NCI-H1694 (cell line): ENCODE data around the gene RFX3.

Source experiments
- DNase-seq: peaks from one replicate; lab custom pipeline; 2025; lab: John Stamatoyannopoulos, UW

The RFX3 gene

DNA sequence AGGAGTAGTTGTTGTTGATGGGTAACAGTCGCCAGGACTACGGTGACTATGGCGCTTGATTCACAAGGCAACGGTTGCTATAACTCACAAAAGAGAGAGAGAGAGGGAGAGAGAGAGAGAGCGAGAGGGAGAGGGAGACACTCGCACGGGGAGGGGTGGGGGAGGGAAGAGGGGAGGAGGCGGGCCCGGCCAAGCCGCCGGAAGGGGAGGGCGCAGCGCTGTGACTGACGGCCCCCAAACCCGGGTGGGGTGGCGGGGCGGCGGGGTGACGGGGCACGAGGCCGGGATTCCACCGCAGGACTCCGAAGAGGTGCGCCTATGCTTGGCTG lies at the start of gene RFX3:
Gene RFX3 (minus strand): TSS at position 166 of the 329 bp plus-strand sequence. CDS start 130,413 bp downstream, outside the sequence.
- peak; percentile 87 for DNase-seq

DNA sequence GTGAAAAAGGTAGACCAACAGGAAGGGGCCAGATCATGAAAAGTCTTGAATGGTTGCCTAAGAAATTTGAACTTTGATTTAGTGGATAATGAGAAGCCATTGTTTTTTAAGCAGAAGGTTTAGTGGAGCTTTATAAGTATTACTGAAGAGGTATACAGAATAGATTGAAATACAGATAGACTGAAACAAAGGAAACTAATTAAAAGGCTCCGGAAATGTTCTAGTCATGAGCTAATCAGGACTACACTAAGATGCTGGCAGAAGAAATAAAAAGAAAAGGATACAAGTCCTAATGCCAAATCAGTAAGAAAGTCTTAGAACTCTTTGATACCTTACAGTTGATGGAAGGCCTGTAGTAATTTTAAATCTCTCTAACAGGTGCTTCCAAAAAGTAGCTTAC lies 45.7 kb upstream of the RFX3 start:
- DNase-seq: no peak

DNA sequence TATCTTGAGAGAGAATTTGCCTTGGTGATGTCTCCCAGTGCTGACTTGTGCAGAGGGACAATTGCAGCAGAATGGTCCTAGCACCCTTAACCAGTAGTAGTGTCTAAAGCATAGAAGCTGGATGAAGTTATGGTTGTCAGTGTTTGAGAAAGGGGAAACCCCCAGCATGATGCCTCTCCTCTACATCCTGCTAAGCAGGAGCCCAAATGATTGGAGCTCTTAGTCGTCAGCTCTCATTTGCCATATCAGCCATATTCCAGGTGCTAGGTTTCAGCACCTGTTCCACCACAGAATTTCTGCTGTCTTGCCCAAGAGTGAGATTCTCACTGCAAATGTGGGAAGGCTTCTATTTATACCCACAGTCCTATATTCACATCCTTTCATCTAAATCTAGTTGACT lies 43.7 kb upstream of the RFX3 start:
- no peak for DNase-seq

DNA sequence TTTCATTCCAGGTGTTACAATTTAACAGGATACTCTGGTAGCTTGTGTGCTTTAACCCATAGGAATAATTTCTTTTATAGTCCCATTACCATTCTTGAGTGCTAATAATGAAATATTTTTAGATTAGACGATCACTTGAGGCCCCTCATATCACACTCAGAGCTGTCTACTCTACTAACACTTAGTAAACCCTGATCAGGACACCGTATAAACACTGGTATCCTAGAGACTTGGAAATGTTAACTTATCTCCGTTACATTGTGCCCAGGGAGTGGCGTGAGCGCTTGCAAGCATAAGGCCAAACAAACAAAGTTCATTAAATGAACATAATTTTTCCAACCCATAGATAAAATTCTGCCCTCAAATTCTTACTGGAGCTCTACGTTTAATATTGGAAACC lies 42.2 kb upstream of the RFX3 start:
- DNase-seq: no peak

DNA sequence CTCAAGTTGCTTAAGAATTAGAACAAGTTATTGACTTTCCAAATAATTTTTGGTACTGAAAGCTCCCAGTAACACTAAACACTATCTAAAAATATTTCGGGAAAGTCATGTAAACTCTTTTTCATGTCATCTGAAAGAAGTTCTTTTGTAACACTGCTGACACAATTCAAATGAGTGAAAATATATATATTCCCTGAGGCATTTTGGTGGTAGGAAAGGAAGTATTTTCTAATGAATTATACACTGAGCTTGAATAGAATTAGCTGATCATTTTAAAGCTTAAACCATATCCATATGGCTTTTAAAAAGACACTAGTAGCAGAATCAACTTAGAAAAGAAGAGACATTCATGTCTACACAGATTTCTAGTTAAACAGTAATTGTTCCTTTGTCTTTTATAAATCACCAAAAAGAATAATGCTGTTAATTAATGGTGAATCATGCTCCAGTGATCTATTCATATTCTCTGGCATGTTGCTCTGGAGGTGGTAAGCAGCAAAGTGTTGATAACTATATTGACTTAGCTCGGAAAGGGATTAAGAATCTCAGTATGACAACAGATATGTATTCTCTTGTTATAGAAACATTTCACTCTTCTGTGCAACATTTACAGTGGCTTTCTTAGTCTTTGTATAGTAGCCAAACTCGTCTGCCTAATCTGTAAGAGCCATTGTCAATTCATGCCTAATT lies 27.4 kb upstream of the RFX3 start:
- no peak for DNase-seq

DNA sequence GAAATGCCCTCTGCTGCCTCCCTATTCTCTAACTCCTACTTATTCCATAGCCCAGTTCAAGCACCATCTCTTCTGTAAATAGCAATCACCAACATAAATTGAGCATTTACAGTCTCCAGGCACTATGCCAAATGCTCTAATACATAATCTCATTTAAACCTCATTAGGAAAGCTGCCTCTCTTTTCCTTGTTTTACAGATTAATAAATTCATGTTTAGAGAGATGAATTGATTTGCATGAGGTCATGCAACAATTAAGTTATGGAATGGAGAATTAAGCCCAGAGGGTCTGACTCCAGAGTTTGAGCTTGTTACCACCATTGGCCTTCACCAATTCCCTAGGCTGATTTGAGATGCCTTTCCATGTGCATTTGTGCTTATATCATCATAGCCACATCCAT lies 23.4 kb upstream of the RFX3 start:
- DNase-seq: no peak

DNA sequence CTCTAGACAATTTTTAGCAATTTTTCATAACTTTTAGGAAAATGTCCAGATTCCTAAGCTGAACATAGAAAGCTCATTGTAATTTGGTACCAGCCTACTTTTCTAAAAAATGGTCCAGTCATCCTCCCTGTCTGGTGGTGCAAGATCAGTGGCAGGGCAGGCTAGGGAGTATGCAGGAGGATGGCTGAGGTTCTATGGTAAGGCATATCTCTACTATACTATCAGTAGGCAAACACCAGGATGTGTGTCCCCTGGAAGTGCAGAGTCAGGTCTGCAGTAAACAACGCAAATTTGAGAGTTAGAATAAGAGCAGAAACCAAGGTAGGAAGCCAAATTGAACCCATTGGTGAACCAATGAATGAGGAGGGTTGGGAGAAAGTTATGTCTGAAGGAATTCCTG lies 22.8 kb upstream of the RFX3 start:
- no peak for DNase-seq

DNA sequence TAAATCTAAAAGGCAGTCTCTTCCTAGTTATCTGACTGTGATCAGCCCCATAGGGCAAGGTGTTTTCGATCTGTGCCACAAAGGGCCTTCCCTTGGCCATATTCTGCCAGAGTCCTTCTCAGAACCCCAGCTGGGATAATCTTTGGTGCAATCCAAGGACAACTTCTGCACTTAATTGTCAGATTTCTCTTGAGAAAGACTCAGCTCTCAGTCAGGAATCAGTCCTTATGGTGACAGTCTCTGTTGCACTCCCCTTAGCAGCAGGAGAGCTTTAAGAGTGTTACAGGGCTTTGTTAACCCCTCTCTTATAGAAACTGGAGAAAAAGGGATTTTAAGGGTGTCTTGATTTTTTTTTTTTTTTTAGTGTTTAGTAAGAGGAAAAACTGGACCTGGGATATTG lies 15.4 kb upstream of the RFX3 start:
- no peak for DNase-seq

DNA sequence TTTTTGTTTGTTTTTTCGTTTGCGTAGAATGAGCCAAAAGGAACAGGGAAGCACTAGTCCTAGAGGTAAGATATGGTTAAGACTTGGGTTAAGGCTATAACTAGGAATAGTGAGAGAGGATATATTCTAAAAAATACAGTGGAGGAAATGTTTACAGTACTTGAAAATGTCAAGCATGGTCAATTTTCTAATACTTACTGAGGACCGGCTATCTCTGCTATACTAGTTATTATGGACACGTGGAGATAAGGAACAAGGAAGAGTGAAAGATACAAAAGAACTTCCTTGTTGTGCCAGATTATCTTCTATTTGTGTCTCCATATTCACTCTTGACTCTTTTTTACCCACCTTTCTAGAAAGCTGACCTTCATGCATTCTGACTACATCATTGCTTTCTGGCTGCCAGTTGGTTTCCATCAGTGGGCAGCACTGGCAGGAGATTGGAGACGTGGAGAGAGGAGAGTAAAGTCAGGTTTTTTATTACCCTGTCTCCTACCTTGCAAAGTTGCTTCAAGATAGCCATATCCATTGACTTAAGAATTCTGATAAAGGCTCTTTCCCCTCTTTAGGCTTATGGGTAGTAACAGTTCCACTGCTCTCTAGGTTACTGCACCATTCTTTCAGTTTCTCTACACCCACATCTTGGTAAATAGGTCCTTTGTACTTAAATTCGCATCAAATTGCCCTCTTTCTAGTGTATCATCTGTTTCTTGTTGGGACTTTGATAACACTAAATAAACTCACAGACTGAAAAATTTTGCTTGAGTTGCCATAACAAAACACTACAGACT lies 9.0 kb upstream of the RFX3 start:
- DNase-seq: no peak

DNA sequence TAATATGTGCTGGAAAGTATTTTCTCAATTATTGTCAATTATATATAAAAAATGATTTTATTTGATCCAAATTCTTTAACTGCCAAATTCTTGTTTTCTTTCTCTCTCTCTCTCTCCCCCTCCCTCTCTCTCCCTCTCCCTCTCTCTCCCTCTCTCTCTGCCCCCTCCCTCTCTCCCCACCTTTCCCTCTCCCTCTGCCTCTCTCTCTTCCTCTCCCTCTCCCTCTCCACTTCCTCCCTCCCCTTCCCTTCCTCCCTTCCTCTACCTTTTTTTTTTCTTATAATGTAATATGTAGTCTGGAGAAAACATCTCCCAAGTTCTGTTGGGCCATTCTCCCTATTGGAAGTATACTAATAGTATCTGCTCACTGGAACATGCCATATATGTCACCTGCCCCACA lies 6.4 kb upstream of the RFX3 start:
- DNase-seq: no peak

DNA sequence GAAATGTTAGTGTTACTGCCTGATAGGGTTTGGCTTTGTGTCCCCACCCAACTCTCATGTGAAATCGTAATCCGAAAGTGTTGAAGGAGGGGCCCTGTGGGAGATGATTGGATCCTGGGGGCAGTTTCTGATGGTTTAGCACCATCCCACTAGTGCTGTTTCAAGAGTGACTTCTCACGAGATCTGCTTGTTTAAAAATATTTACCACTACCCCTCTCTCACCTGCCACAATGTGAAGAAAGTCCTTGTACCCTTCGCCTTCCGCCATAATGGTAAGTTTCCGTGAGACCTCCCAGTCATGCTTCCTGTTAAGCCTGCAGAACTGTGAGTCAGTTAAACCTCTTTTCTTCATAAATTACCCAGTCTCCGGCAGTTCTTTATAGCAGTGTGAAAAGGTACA lies 2.6 kb upstream of the RFX3 start:
- DNase-seq: no peak

DNA sequence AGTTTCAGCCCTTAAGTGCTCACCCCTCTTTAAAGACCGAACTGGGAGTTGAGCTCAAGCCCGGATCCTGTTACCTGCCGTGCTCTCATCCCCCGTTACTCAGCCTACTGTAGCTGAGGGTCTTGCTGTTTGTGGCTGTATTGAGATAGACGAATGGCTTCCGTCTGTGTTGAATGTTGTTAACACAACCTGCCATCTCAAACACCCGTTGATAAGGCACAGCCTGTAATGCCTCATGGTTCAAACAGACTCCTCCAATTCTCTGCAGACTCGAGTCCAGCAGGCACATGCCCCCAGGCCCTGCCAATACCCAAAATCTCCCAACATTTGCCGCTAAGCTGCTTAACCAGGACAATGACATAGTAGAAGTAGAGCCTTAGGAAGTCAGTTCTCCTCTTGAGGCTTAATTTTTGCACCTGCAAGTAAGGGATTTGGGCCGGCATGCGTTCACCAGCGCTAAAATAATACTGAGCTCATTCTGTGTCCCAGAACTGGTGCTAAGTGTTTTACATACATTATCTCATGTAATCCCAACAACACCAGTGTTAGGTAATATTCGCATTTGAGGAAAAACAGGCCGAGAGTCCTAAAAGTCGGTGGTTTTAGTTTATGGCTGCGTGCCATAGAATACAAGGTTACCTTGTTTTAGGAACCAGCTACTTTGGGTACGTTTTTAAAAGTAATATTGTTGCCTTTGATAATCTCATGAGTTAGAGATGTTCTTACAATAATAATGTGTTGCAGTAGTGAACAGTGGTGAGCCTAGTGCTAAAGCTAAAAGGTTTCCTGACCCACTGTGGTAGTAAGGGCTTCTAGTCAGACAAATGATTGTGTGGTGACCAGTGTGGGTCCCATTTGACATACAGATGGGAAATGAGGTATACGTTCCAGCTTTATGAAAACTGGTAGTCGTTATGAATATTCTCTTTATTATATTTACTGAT lies 1.5 kb upstream of the RFX3 start:
- DNase-seq: peak; percentile 40

DNA sequence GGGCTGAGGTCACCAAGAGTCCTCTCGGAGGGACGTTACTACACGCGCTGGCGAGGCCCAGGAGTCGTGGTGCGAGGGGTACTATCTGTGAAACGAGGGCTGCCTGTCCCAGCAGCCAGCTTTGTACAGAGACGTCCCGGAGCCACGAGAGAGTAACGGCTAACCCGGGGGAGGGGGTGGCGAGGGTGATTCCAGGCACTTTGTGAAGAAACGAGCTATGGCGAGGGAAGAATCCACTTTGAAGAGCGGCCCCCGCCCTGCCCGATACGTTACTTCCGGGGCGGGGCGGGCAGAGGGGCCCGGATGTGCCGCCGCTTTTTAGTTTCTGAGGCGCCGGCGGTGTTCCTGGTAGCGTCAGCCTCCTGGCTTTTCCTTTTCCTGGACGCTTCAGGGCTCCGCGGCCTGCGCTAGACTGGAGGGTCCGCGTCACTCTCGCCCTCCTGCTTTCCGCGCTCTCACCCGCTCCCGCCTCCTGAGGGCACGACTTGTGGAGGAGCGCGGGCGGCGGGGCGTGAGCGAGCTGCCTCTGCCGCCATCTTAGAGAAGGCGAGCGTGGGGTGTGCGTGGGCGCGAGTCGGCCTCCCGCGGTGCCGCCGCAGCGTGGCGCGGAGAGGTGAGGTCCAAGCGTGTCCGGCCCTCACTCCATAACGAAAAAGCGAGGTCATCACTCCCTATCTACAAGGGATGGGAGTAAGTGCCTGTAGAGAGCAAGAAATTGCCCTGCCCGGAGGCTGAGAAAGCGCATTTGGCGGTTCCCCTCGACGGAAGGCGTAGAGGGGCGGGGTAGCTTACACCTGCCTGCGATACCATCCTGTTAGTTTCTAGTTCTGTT lies 580 bp upstream of the RFX3 start:
- peak; percentile 88 for DNase-seq

DNA sequence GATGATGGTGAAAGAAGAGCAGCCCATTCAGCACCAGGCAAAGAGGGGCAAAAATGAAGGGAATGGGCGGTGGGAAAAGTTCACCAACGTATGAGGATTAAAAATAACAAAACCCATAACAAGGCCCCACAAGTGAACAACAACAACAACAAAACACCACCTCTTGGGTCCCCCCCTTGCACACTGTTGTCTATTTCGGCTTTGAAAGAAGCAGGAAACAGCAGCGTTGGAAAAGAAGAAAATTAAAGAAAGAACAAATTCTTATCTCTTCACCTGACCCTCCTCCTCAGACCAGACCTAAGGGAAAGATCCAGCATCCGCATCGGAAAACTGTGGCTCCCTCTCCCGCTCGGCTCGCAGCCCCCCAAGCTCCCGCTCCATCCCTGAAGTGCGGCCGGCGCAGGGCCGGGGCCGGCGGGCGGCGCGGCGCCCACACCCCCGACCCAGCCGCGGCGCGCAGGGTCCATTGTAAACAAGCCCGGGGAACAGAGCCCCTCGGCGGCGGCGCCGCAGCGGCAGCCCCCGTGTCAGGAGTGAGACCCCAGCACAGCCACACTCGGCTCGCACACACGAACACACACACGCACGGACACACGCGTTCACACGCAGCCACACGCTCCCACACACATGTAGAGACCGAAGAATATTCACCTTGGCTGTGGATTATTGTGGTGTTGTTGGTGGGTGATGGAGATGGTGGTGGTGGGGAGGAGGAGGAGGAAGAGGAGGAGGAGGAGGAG lies 535 bp downstream of the RFX3 start:
- DNase-seq: no peak

DNA sequence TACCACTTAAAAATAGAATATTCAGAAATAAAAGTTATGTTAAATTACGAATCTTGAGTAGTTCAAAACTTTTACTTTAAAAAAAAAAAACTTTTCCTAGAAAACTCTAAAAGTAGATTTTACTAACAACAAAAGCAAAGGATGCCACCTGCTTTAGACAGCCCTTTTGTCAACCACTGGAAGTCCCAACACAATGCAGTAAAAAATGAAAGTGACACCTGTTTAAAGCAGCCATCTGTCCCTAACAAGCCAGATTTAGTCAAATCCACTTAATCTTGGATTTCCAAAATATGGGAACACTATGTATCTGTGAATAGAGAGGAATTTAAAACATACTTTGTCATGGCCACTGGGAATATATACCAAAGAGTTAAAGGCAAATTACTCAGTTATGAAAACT lies 3.8 kb downstream of the RFX3 start:
- no peak for DNase-seq

DNA sequence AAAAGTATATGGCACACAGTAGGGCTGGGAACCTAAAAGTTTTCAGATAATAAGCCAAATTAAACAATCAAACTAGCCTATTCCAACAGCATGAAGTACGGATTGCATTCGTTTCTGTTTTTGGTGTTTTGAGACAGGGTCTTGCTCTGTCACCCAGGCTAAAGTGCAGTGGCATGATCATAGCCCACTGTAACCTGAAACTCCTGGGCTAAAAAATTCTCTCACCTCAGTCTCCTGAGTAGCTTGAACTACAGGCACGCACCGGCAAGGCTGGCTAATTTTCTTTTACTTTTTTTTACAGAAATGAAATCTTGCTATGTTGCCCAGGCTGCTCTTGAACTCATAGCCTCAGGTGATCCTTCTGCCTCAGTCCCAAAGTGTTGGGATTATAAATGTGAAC lies 5.2 kb downstream of the RFX3 start:
- no peak for DNase-seq

DNA sequence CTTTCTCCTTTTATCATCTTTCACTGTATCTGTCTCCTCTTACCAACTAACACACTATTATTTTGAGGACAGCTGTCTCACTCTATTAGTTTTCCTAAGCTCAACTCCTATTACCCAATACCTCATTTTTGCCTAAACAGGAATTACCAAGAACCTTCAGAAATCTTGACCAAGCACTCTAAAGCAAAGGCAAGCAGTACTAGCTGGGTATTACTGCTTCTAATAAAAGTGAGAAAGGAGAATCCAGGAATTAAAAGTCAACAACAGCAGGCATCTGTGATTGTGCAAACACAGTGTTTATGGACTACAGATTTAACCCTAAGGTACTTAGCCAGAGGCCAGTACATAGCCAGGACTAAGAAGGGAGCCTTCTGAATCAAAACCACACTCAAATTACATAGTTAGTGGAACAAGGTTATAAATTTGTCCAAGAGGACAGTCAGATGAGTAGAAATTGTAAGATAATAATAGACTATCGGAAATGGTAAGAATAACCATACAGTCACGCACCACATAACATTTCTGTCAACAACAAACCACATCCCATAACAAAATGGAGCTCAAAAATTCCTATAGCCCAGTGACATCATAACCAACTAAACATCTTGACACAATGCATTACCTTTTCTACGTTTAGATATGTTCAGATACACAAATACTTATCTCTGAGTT lies 8.3 kb downstream of the RFX3 start:
- no peak for DNase-seq

DNA sequence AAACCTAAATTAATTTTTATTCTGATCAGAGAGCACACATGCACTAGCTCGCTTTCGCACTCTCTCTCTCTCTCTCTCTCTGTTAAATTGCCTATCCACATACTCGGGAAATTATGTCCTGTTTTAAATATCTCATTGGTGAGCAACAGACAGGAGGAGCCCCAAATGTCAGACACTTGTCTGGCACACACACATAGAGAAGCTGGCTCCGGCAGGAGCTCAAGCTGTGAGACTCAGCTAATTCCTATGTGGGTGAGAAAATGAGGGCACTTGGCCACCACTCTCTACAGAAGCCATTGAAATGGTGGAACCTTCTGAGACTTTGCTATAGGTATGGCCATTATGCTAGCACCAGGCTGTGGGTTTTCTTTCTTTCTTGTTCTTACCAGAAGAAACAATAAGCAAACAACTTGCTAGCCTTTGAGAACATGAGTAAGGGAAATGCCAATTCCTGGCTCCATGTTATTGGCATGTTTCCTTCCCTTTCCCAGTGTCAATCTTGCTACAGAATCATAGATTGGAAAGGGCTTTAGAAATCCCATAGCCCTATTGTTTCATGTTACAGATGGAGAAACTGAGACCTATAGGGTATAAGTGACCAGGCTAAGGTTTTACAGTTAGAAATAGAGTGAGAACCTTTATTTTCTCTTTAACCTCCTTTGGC lies 9.0 kb downstream of the RFX3 start:
- no peak for DNase-seq

DNA sequence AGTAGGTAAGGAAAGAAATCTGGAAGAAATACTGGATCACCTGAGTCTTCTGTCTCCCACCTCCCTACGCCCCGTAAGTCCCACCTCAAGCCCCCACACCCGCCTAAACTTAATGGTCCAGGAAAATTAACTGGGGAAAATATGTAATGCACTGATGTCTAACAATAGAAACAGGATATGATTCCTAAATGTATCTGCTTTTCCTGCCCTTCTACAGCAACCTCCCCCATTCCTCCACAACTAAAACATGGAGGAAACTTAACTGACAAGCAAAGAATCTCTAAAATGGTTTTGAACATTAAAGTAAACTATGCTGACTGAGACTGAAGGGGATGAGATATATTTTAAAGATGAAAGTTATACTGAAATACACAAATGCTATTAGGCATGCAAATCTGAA lies 10.4 kb downstream of the RFX3 start:
- DNase-seq: no peak

DNA sequence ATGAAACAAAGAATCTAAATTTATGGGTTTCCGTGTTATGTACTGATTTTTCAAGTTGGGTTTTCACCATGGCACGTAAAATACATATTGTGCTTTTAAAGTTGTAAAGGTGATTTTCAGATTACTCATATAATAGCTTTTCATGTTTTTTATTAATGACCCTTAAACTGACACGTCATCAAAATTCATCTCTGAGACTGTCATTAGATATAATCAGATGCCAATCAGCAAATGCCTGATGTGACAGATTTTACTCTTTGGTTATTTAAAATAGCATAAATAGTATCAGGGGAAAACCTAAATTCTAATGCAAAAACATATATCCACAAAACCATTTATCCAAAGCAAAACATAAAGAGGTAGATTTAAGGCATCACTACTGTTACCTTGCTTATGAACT lies 11.0 kb downstream of the RFX3 start:
- DNase-seq: no peak
